GM23338 (cell line): Measurements from ENCODE around the gene APOD. TPM values are rescaled to one million over a fixed set of nuclear protein-coding genes. Genes with fewer than 3 reads are reported as not detected.

ENCODE experiments used
- ATAC-seq: fragments of 200-7000 bp; cut with Tn5 transposase; 3 replicates; pipeline ENCODE4 v1.9.1; 2020
- DNase-seq: peaks from one replicate; pipeline ENCODE4 v3.0.0-alpha.2; 2015; ENCODE audit warnings: low spot score
- H2AFZ ChIP-seq: fragments of 200-600 bp; sonication (generic); 2 replicates; pipeline ENCODE4 v1.8.0; 2016; ENCODE audit warnings: antibody characterized with exemption, mild to moderate bottlenecking, moderate library complexity
- H3F3A ChIP-seq: fragments of 200-600 bp; sonication (generic); replicated peaks from 2 replicates; pipeline ENCODE4 v1.8.0; 2017; ENCODE audit warnings: antibody characterized with exemption, mixed run types, low read depth
- H3K27ac ChIP-seq: fragments of 200-600 bp; sonication (generic); 2 replicates; pipeline ENCODE4 v1.6.1; 2016; ENCODE audit warnings: low read depth
- H3K27me3 ChIP-seq: fragments of 200-600 bp; sonication (generic); 2 replicates; pipeline ENCODE4 v1.8.0; 2016; ENCODE audit warnings: mild to moderate bottlenecking, mixed run types, moderate library complexity; ENCODE audit not compliant: insufficient read depth
- H3K36me3 ChIP-seq: fragments of 200-600 bp; sonication (generic); 2 replicates; pipeline ENCODE4 v1.8.0; 2016; ENCODE audit warnings: mild to moderate bottlenecking; ENCODE audit not compliant: insufficient read depth
- H3K4me1 ChIP-seq: fragments of 200-600 bp; sonication (generic); 2 replicates; pipeline ENCODE4 v1.8.0; 2016; ENCODE audit warnings: mild to moderate bottlenecking, moderate library complexity; ENCODE audit not compliant: insufficient read depth
- H3K4me2 ChIP-seq: fragments of 200-600 bp; sonication (generic); 2 replicates; pipeline ENCODE4 v1.7.1; 2017; ENCODE audit warnings: mixed run types
- H3K4me3 ChIP-seq: fragments of 200-600 bp; sonication (generic); 2 replicates; pipeline ENCODE4 v1.6.1; 2016; ENCODE audit warnings: mixed run types
- H3K79me2 ChIP-seq: fragments of 200-600 bp; sonication (generic); replicated peaks from 2 replicates; pipeline ENCODE4 v1.8.0; 2017; ENCODE audit warnings: mild to moderate bottlenecking; ENCODE audit not compliant: insufficient read depth
- H3K9me2 ChIP-seq: fragments of 200-600 bp; sonication (generic); 2 replicates; pipeline ENCODE4 v1.8.0; 2017; ENCODE audit not compliant: insufficient read depth
- H4K20me1 ChIP-seq: fragments of 200-600 bp; sonication (generic); replicated peaks from 2 replicates; pipeline ENCODE4 v1.8.0; 2017; ENCODE audit warnings: mild to moderate bottlenecking; ENCODE audit not compliant: insufficient read depth
- H3K27ac Mint-ChIP-seq: 2 replicates; pipeline ENCODE4 v1.8.0; 2020; ENCODE audit warnings: inconsistent platforms, mild to moderate bottlenecking, moderate library complexity, mixed read lengths
- H3K27me3 Mint-ChIP-seq: 3 replicates; pipeline ENCODE4 v1.8.0; 2022; ENCODE audit warnings: low read depth, mild to moderate bottlenecking, moderate library complexity, mixed read lengths, inconsistent platforms; ENCODE audit not compliant: insufficient read depth, poor library complexity
- H3K36me3 Mint-ChIP-seq: 3 replicates; pipeline ENCODE4 v1.8.0; 2021; ENCODE audit warnings: low read depth, mild to moderate bottlenecking, inconsistent platforms, moderate library complexity, mixed read lengths
- H3K4me1 Mint-ChIP-seq: 3 replicates; pipeline ENCODE4 v1.8.0; 2020; ENCODE audit warnings: mild to moderate bottlenecking, inconsistent platforms, mixed read lengths
- H3K4me3 Mint-ChIP-seq: 3 replicates; pipeline ENCODE4 v1.8.0; 2021; ENCODE audit warnings: moderate library complexity, mild to moderate bottlenecking, inconsistent platforms, mixed read lengths
- H3K9me3 Mint-ChIP-seq: 3 replicates; pipeline ENCODE4 v1.8.0; 2020; ENCODE audit warnings: moderate library complexity, mild to moderate bottlenecking, inconsistent platforms, mixed read lengths
- CREB1 ChIP-seq: fragments of 250-450 bp; sonication (Bioruptor Pico); IDR thresholded peaks from 2 replicates; pipeline ENCODE4 v1.5.0; 2020; ENCODE audit warnings: low read depth, mild to moderate bottlenecking, moderate library complexity
- EZH2 ChIP-seq: fragments of 200-600 bp; sonication (generic); IDR thresholded peaks from one replicate; pipeline ENCODE4 v1.8.0; 2017; ENCODE audit warnings: antibody characterized with exemption, mild to moderate bottlenecking, low read depth; ENCODE audit not compliant: unreplicated experiment
- EZH2phosphoT487 ChIP-seq: fragments of 200-600 bp; sonication (generic); IDR thresholded peaks from one replicate; pipeline ENCODE4 v1.8.1; 2018; ENCODE audit warnings: antibody characterized with exemption; ENCODE audit not compliant: unreplicated experiment
- NANOG ChIP-seq: IDR thresholded peaks from 2 replicates; pipeline ENCODE4 v1.6.1; 2016; ENCODE audit warnings: antibody characterized with exemption, borderline replicate concordance
- POLR2AphosphoS5 ChIP-seq: IDR thresholded peaks from 2 replicates; pipeline ENCODE4 v1.6.1; 2016; ENCODE audit warnings: antibody characterized with exemption, low read depth
- STAT1 ChIP-seq: IDR thresholded peaks from one replicate; pipeline ENCODE4 v1.6.1; 2016; ENCODE audit warnings: antibody characterized with exemption; ENCODE audit not compliant: unreplicated experiment
- ZNF114 ChIP-seq: fragments of 250-450 bp; sonication (Bioruptor Pico); IDR thresholded peaks from 2 replicates; pipeline ENCODE4 v1.5.0; 2020; ENCODE audit warnings: mild to moderate bottlenecking, moderate library complexity
- ZNF331 ChIP-seq: fragments of 250-450 bp; sonication (Bioruptor Pico); IDR thresholded peaks from 2 replicates; pipeline ENCODE4 v1.5.0; 2020; ENCODE audit warnings: low read depth, mild to moderate bottlenecking, moderate library complexity
- polyA plus RNA-seq: library from polyadenylated mRNA; unstranded; fragments of >200 nt; fragmentation: Nextera tagmentation; extraction: Ambion mirVana; gene quantifications from 2 replicates; pipeline ENCODE4 v1.2.1, GENCODE V29; 2016
- total RNA-seq: library from RNA; depleted of rRNA; stranded (reverse); fragments of >200 nt; shearing (Covaris generic); gene quantifications from 2 replicates; pipeline ENCODE4 v1.2.3, GENCODE V29; 2014
- TF ChIP-seq, protein P1 (sequence below): IDR thresholded peaks from 2 replicates; pipeline ENCODE4 v1.6.1; 2016; ENCODE audit warnings: antibody characterized with exemption
- TF ChIP-seq, protein P2 (sequence below), 2 experiments: fragments of 200-600 bp in 1 of 2; sonication (generic) in 1 of 2; conservative IDR thresholded peaks; 2 replicates each; pipeline versions ENCODE4 v1.5.1 to v1.6.1; 2016 to 2017; ENCODE audit warnings: antibody characterized with exemption in 2 of 2, low read depth in 2 of 2, mild to moderate bottlenecking in 2 of 2, moderate library complexity in 1 of 2
- TF ChIP-seq, protein P3 (sequence below): IDR thresholded peaks from one replicate; pipeline ENCODE4 v1.6.1; 2018; ENCODE audit warnings: antibody characterized with exemption; ENCODE audit not compliant: unreplicated experiment
- TF ChIP-seq, protein P4 (sequence below): fragments of 250-450 bp; sonication (Bioruptor Pico); IDR thresholded peaks from 2 replicates; pipeline ENCODE4 v1.5.0; 2020; ENCODE audit warnings: mild to moderate bottlenecking, moderate library complexity

Gene APOD
- total and polyA plus RNA-seq, 2 experiments from 2014 or later = not detected

DNA sequence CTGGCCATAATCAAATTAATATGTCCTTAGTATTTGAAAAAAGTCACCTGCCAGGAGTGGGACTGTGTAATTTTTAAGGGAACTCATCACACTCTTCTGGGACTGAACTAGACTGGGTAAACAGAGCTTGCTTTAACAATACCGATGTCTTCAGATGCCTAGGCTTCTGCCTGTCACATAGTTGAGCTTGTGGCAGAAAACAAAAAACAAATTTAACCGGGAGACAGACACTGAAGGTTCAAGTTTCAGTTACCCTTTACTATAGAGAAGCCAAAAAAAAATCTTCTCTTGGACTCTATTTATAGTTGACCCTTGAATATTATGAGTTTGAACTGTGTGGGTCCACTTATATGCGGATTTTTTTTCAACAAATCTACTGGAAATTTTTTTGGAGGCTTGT, 51.4 kb downstream of the APOD start (continued):
- no peak for TF ChIP-seq ZNF331 (CRISPR knock-in tag)
- TF ChIP-seq, protein P1, sequence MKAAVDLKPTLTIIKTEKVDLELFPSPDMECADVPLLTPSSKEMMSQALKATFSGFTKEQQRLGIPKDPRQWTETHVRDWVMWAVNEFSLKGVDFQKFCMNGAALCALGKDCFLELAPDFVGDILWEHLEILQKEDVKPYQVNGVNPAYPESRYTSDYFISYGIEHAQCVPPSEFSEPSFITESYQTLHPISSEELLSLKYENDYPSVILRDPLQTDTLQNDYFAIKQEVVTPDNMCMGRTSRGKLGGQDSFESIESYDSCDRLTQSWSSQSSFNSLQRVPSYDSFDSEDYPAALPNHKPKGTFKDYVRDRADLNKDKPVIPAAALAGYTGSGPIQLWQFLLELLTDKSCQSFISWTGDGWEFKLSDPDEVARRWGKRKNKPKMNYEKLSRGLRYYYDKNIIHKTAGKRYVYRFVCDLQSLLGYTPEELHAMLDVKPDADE = no peak
- no peak for TF ChIP-seq STAT1
- no peak for TF ChIP-seq CREB1 (CRISPR knock-in tag)
- no peak for TF ChIP-seq EZH2
- TF ChIP-seq EZH2phosphoT487 = no peak
- no peak for TF ChIP-seq POLR2AphosphoS5
- TF ChIP-seq, protein P2, sequence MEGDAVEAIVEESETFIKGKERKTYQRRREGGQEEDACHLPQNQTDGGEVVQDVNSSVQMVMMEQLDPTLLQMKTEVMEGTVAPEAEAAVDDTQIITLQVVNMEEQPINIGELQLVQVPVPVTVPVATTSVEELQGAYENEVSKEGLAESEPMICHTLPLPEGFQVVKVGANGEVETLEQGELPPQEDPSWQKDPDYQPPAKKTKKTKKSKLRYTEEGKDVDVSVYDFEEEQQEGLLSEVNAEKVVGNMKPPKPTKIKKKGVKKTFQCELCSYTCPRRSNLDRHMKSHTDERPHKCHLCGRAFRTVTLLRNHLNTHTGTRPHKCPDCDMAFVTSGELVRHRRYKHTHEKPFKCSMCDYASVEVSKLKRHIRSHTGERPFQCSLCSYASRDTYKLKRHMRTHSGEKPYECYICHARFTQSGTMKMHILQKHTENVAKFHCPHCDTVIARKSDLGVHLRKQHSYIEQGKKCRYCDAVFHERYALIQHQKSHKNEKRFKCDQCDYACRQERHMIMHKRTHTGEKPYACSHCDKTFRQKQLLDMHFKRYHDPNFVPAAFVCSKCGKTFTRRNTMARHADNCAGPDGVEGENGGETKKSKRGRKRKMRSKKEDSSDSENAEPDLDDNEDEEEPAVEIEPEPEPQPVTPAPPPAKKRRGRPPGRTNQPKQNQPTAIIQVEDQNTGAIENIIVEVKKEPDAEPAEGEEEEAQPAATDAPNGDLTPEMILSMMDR (conservative IDR thresholded peaks at IDR 0.05; ENCODE audit: low read depth in 2 of 2) = no peak
- TF ChIP-seq ZNF114 (CRISPR knock-in tag) = no peak
- TF ChIP-seq NANOG = no peak

DNA sequence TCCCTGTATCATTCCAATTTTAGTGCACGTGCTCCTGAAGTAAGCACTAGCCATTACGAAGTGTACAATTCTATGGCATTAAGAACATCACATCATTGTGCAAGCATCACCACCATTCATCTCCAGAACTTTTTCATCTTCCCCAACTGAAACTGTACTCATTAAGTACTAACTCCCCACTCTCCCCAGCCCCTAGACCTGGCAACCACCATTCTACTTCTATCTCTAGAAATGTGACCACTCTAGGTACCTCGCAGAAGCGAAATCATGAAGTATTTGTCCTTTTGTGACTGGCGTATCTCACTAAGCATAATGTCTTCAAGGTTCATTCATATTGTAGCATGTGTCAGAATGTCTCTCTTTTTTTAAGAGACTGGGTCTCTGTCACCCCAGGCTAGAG, 52.1 kb downstream of the APOD start:
- Histone ChIP-seq H3K4me2 (no peak overlapping the region), H3K27me3 (no peaks in the 10 kb centered on the region), H4K20me1 (peaks cover 18% of the 10 kb centered on the region), H3K79me2 (peaks cover 61% of the 10 kb centered on the region), H3K4me1 (no peaks in the 10 kb centered on the region), H2AFZ (no peak overlapping the region), H3F3A (no peaks in the 10 kb centered on the region), H3K36me3 (no peaks in the 10 kb centered on the region), H3K4me3 (no peak overlapping the region), H3K27ac (no peak overlapping the region), H3K9me2 (no peaks in the 10 kb centered on the region)
- Mint-ChIP-seq H3K27ac (no peak overlapping the region), H3K4me3 (no peak overlapping the region), H3K4me1 (no peaks in the 10 kb centered on the region), H3K36me3 (peaks cover 3% of the 10 kb centered on the region; the same call in 1 of the 3 replicates), H3K27me3 (no peaks in the 10 kb centered on the region), H3K9me3 (no peaks in the 10 kb centered on the region)
- DNase-seq (no peak), ATAC-seq (no peak)
- TF ChIP-seq NANOG = no peak
- no peak for TF ChIP-seq CREB1 (CRISPR knock-in tag)
- TF ChIP-seq ZNF331 (CRISPR knock-in tag) = no peak
- TF ChIP-seq POLR2AphosphoS5 = no peak
- TF ChIP-seq, protein P3, sequence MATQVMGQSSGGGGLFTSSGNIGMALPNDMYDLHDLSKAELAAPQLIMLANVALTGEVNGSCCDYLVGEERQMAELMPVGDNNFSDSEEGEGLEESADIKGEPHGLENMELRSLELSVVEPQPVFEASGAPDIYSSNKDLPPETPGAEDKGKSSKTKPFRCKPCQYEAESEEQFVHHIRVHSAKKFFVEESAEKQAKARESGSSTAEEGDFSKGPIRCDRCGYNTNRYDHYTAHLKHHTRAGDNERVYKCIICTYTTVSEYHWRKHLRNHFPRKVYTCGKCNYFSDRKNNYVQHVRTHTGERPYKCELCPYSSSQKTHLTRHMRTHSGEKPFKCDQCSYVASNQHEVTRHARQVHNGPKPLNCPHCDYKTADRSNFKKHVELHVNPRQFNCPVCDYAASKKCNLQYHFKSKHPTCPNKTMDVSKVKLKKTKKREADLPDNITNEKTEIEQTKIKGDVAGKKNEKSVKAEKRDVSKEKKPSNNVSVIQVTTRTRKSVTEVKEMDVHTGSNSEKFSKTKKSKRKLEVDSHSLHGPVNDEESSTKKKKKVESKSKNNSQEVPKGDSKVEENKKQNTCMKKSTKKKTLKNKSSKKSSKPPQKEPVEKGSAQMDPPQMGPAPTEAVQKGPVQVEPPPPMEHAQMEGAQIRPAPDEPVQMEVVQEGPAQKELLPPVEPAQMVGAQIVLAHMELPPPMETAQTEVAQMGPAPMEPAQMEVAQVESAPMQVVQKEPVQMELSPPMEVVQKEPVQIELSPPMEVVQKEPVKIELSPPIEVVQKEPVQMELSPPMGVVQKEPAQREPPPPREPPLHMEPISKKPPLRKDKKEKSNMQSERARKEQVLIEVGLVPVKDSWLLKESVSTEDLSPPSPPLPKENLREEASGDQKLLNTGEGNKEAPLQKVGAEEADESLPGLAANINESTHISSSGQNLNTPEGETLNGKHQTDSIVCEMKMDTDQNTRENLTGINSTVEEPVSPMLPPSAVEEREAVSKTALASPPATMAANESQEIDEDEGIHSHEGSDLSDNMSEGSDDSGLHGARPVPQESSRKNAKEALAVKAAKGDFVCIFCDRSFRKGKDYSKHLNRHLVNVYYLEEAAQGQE = no peak
- TF ChIP-seq, protein P4, sequence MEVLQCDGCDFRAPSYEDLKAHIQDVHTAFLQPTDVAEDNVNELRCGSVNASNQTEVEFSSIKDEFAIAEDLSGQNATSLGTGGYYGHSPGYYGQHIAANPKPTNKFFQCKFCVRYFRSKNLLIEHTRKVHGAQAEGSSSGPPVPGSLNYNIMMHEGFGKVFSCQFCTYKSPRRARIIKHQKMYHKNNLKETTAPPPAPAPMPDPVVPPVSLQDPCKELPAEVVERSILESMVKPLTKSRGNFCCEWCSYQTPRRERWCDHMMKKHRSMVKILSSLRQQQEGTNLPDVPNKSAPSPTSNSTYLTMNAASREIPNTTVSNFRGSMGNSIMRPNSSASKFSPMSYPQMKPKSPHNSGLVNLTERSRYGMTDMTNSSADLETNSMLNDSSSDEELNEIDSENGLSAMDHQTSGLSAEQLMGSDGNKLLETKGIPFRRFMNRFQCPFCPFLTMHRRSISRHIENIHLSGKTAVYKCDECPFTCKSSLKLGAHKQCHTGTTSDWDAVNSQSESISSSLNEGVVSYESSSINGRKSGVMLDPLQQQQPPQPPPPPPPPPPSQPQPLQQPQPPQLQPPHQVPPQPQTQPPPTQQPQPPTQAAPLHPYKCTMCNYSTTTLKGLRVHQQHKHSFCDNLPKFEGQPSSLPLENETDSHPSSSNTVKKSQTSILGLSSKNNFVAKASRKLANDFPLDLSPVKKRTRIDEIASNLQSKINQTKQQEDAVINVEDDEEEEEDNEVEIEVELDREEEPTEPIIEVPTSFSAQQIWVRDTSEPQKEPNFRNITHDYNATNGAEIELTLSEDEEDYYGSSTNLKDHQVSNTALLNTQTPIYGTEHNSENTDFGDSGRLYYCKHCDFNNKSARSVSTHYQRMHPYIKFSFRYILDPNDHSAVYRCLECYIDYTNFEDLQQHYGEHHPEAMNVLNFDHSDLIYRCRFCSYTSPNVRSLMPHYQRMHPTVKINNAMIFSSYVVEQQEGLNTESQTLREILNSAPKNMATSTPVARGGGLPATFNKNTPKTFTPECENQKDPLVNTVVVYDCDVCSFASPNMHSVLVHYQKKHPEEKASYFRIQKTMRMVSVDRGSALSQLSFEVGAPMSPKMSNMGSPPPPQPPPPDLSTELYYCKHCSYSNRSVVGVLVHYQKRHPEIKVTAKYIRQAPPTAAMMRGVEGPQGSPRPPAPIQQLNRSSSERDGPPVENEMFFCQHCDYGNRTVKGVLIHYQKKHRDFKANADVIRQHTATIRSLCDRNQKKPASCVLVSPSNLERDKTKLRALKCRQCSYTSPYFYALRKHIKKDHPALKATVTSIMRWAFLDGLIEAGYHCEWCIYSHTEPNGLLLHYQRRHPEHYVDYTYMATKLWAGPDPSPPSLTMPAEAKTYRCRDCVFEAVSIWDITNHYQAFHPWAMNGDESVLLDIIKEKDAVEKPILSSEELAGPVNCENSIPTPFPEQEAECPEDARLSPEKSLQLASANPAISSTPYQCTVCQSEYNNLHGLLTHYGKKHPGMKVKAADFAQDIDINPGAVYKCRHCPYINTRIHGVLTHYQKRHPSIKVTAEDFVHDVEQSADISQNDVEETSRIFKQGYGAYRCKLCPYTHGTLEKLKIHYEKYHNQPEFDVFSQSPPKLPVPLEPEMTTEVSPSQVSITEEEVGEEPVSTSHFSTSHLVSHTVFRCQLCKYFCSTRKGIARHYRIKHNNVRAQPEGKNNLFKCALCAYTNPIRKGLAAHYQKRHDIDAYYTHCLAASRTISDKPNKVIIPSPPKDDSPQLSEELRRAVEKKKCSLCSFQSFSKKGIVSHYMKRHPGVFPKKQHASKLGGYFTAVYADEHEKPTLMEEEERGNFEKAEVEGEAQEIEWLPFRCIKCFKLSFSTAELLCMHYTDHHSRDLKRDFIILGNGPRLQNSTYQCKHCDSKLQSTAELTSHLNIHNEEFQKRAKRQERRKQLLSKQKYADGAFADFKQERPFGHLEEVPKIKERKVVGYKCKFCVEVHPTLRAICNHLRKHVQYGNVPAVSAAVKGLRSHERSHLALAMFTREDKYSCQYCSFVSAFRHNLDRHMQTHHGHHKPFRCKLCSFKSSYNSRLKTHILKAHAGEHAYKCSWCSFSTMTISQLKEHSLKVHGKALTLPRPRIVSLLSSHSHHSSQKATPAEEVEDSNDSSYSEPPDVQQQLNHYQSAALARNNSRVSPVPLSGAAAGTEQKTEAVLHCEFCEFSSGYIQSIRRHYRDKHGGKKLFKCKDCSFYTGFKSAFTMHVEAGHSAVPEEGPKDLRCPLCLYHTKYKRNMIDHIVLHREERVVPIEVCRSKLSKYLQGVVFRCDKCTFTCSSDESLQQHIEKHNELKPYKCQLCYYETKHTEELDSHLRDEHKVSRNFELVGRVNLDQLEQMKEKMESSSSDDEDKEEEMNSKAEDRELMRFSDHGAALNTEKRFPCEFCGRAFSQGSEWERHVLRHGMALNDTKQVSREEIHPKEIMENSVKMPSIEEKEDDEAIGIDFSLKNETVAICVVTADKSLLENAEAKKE (CRISPR knock-in tag) = no peak
- no peak for TF ChIP-seq STAT1
